NCI-H2171 (cell line): ENCODE results near the gene CTF1.
"Not testable (repeated sequence)": the region's sequence is repeated elsewhere in the genome, so short reads cannot be mapped to it uniquely, and the experiment has no call there.

Experiments used
- DNase-seq: peaks from one replicate; lab custom pipeline; 2025; lab: John Stamatoyannopoulos, UW

CTF1 gene

DNA sequence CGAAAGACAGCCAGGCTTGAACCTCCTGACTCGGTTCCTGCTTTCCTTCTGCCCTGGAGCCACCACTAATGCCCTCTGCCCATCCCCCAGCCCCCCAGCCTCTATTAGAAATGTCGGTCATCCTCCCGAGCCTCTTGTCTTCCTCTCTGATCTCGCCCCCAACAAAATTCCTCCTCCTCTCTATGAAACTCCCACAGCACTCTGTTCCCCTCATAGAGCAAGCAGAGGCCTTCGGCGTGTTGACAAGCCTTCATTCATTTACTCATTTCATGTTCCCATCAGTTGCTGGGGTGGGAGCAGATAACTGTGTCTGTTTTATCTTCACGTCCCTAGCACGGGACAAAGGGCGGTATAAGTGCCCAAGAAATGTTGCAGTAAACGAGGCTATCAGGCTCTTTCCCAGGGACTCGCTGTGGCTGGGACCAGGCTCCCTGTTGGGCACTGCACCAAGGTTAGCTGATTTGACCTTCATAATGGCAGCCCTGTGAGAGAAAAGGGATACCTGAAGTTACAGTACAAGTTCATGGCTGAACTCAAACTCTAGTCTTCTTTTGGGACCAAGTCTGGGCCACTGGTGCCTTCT, 34.7 kb downstream of the CTF1 start:
- no peak for DNase-seq

DNA sequence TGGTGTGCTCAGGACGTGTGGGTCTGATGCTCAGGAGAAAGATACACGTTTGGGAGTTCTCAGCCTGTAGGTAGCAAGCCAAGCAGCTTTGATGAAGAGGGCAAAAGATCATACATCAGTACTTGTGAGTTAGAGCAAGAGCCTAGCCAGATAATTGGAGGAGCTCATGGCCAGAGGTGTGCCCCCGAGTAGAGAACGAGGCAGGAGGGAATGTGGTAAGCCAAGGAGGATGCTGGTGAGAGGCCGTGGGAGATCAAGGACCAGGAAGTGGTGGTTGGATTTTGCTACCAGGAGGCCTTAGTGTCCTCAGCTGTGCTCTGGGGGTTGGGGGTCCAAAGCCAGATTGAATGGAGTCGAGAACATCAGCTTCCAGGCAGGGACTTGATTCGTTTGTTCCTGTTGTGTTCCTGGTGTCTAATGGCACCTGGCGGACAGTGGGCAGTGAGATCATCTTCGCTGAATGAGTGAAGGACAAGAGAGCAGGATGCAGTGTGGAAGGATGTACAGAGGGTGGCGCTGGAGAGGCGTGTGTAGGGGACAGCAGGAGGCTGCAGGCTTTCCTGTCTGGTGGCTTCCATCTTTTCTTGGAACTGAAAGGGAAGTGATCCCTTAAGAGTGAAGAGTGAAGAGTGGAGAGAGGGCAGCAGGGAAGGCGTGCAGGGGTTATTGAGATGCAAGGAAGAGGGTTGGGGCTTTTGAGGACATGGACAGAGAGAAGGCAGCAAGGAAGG, 38.6 kb downstream of the CTF1 start:
- no peak for DNase-seq

GRCh38 chr16:30937692-30938091, 41.3 kb downstream of the CTF1 start:
- DNase-seq: no peak

DNA sequence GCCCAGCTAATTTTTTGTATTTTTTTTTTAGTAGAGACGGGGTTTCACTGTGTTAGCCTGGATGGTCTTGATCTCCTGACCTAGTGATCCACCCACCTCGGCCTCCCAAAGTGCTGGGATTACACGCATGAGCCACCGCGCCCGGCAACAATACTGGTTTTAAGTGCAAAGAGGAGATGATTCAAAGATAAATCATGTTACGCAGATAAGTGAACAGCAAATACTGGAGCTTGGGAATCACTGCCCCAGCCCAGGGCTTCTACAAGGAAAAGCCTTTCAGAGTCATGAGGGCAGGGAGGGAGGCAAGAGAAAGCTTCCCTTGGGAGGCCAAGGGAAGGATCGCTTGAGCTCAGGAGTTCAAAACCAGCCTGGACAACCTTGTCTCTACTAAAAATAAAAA, 43.2 kb downstream of the CTF1 start:
- not testable (repeated sequence) for DNase-seq

- peak; percentile 4 for DNase-seq
Observed at GRCh38 chr16:30941600-30942425, 45.4 kb downstream of the CTF1 start.

- DNase-seq: no peak
Observed at GRCh38 chr16:30942426-30942806, 46.0 kb downstream of the CTF1 start.

DNA sequence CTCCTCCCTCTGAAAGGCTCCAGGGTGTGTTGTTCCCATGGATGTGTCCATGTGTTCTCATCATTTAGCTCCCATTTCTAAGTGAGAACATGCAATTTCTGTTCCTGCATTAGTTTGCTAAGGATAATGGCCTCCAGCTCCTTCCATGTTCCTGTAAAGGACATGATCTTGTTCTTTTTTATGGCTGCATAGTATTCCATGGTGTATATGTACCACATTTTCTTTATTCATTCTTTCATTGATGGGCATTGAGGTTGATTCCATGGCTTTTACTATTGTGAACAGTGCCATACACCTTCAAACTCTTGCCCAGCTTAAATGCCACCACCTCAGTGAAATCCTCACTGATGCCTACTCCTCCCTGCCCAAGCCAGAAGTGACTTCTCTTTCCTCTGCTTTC, 47.9 kb downstream of the CTF1 start:
- no peak for DNase-seq

DNA sequence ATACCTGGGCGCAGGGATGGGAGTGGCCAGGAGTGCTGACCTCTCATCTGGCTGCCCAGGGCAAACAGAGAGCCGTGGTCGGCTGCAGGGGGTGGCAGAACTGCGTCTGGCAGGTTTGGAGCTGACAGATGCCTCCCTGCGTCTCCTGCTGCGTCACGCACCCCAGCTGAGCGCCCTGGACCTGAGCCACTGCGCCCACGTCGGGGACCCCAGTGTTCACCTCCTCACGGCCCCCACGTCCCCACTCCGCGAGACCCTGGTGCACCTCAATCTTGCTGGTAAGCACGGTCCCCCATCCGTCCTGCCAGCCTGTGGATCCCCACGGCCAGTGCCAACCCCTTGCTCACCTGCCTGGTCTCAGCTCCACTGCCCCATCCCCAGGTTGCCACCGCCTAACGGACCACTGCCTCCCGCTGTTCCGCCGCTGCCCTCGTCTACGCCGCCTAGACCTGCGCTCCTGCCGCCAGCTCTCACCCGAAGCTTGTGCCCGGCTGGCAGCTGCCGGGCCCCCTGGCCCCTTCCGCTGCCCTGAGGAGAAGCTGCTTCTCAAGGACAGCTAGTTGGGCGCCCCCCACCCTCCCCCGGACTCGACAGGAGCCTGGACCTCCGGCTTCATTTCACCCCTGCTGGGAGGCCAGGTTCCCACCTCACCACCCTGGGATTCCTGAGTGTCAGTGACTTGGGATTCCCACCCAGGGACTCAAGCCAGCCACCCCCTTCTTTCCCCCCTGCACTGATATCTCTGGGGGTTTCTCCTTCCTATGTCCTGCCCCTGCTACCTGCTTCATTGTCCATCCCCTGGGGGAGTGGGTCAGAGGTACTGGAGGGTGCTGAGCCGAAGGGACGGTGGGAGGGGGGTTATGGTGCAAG, 50.5 kb downstream of the CTF1 start:
- DNase-seq: no peak

DNA sequence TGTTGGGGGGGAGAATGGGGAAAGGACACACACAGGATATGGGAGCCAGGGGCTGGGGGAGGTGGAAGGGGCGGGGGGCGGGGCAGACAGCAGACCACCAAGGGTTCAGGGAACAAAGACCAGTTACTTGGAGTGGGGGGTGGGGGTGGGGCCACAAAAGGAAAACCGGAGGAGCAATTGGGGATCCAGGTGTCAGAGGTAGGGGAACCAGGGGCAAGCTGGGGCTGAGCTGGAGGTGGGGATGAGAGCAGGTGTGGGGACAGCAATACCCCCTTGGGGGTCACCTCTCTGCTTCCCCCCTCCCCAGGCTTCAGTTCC, 51.1 kb downstream of the CTF1 start:
- no peak for DNase-seq

DNA sequence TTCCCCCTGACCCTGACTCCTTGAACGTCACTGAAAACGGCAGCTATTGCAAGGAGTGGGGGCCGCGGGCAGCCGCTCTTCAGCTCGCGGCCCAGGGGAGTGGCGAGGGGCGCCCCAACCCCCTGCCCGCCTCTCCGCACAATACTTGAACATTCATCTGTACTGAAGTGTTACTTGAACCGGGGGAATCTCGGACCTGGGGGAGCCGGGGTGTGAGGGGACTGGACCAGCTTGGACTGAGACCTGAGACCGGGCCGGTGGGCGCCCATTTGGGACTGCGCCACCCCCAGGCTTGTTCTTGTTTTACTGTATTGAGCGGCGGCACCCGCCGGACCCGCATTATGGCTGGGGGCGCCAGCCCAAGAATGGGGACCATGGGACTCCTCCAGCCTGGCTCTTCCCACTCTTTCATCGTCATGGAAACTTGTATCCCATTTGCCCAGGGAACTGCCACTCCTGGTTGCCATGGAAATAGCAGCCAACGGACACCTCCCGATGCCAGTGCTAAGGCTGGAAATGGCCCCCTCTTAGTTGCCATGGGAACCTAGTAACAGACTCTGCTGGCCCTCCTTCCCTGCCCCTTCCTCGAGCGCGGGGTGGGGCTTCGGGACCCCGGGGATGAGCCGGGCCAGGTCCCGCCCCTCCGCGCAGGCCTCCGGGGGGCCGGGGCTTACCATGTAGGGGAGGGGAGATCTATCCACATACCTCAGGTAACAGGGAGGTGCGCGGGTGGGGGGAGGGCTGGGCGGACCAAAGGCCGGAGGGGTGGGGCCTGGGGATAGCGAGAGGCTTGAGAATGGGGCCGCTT, 51.6 kb downstream of the CTF1 start:
- peak; percentile 53 for DNase-seq

DNA sequence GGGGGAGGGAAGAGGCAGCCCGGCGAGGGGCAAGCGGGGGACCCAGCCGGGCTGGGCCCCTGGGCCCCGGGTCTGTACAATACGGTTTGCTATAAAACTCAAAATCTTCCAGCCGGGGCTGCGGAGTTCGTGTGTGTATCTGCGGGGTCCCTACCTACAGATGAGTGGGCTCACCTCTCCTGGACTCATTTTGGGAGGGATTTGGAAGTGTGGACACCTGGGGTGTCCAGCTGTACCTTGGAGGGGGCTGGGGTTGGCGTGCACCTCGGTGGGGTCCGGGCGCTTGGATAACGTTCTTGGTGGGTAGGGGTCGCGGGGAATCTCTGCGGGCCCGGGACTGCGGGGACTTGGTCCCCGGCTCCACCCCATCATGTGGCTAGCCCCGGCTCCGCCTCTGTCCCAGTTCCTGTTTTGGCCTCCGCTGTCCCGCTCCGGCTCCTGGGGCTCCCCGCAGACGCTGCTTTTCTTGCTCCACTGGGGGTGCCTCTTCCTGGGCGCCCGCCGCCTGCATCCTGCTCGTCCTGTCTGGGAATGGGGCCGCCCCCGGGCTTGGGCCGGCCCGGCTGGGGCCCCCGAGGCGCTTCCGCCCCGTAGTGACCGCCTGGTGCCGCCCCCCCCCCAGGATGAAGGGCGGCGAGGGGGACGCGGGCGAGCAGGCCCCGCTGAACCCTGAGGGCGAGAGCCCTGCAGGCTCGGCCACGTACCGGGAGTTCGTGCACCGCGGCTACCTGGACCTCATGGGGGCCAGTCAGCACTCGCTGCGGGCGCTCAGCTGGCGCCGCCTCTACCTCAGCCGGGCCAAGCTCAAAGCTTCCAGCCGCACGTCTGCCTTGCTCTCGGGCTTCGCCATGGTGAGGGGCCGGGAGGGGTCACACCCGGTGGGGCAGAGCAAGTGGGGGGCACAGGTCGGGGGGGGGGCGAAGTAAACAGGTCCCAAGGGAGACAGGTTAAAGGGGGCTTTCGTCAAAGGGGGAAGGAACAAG, 52.5 kb downstream of the CTF1 start, which contains the start of gene ORAI3:
Gene ORAI3, plus strand, starts transcription at position 402 of the 983 bp plus-strand sequence. Its CDS starts 222 bp downstream, at position 624.
- DNase-seq: peak; percentile 13

DNA sequence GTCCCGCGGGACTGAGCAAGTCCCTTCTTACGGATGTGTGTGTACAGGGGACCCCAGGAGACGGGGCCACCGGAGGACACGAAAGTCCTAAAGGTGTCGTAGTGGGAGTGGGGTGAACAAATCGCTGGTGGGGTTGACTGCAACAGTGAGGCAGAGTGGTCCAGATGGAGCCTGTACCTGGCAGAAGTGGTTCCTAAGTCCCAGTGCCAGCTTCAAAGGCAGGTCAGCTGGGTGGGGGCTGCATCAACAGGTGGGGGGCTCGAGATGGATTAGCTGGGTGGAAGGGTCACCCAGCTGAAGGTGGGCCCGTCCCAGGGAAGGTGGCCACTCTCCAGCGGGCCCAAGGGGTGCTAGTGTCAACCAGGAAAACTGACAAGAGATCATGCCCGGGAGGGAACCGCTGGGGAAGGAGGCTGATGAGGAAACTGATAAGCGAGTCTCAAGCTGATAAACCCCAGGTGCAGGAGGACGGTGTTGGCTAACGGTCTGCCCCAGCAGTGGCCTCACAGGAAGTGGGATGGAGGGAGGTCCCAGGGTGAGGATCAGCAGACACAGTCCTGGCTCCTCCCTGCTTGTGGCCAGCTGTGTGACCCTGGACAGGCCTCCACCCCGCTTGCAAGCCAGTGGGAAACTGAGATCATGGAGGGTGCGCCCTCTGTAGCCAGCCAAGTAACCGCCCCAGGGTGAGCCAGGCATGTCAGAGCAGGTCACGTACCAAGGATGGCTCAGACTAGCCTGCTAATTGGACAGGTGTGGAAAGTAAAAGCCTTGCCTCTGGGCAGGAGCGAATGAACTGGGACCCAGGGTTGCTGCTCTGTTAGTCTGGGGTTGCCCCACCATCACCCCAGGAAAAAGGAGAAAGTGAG, 53.5 kb downstream of the CTF1 start:
- DNase-seq: no peak

GRCh38 chr16:30950516-30951065, 54.2 kb downstream of the CTF1 start:
- no peak for DNase-seq

DNA sequence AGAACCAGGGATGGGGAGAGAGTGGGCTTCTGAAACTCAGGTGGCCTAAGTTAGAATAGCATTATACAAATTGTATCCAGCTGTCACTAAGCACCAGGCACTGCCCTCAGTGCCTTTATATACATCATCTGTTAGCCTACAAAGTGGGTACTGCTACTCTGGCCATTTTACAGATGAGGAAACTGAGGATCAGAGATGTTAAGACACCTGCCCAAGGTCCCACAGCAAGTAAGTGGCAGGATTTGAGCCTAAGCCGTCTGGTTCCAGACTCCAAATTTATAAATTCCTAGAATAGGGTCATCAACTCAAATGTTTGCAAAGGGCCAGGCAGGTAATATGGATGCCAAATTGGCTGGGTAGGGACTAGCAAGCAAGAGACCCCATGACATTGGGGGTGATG, 54.8 kb downstream of the CTF1 start:
- no peak for DNase-seq

GRCh38 chr16:30951750-30952149, 55.3 kb downstream of the CTF1 start:
- no peak for DNase-seq

GRCh38 chr16:30953111-30953510, 56.7 kb downstream of the CTF1 start:
- DNase-seq: no peak
